ENCODE data around the gene FBXL16.

GRCh38 chr16:752007-752312, 46.4 kb upstream of the FBXL16 start:
- no peak for TF ChIP-seq CTCF (IDR thresholded peaks at IDR 0.05)
- TF ChIP-seq POLR2A (IDR thresholded peaks at IDR 0.05) = no peak
